ENCODE data around the gene C9orf43. TPM values are rescaled to one million over a fixed set of nuclear protein-coding genes. Genes with fewer than 3 reads are reported as not detected.
"Not testable (repeated sequence)": the region's sequence is repeated elsewhere in the genome, so short reads cannot be mapped to it uniquely, and the experiment has no call there.

Gene C9orf43
- total RNA-seq, 1 experiment from 2014 or later = 0.82 TPM

DNA sequence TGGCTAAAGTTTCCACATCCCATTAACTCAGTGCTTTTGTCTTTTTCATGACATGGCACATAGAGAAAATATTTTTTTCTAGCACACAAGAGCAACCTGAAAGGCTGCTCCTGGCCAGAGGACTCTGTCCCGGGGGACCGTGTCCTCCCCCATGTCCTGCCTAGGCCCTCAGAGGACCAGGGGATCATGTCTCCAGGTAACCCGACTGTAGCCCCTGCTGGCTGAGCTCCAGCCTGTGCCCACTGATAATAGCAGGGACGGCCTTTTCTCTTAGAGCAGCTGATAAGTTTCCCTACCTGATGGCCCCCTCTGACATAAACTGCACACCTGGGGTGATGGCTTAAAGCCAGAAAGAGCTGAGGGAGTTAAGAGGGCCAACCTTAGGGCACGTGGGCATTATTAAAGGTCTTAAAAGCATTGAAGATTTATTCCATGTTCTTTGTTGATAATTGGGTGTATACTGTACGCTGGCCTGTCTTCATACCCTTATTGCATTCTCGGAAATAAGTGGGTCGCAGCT, 39.7 kb upstream of the C9orf43 start:
- Histone ChIP-seq H3K4me2 (ENCODE audit: low read depth, low read length, poor library complexity, severe bottlenecking) (no peak overlapping the region), H3K27me3 (ENCODE audit: low read length) (no peaks in the 10 kb centered on the region), H3K4me1 (ENCODE audit: low read length) (peaks cover 4% of the 10 kb centered on the region), H3K36me3 (ENCODE audit: insufficient read depth, low read length) (no peaks in the 10 kb centered on the region), H3K9me3 (ENCODE audit: low read length) (no peaks in the 10 kb centered on the region), H3K79me2 (ENCODE audit: low read length) (0 out of 2 replicates have a peak, but pooled peaks cover 4% of the 10 kb centered on the region), H3K4me3 (ENCODE audit: low read length) (no peak overlapping the region), H3K27ac (ENCODE audit: low read length) (no peak overlapping the region), H3K9ac (ENCODE audit: low read length) (no peak overlapping the region), H3K9me2 (replicated peaks; ENCODE audit: insufficient read depth, low read length) (no peaks in the 10 kb centered on the region), H4K20me1 (ENCODE audit: insufficient read depth, low read depth, low read length) (no peaks in the 10 kb centered on the region), H2AFZ (ENCODE audit: low read length) (no peak overlapping the region)
- DNase-seq = no peak

DNA sequence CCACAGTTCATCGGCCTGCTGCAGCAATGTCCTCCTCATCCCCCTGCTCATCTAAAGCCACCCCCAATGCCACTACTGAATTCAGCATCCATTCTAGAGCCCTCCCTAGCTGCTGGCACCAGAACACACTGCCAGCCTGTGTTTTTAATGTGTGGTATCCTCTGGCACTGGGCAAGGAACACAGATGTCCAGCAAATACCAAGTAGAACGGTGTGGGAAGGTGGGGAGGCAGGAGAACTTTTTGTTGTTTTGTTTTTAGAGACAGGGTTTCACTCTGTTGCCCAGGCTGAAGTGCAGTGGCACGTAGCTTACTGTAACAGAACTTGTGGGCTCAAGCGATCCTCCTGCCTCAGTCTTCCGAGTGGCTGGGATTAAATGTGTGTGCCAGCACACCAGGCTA, 38.5 kb upstream of the C9orf43 start:
- no peak for DNase-seq
- Histone ChIP-seq H3K9ac (ENCODE audit: low read length) (no peak overlapping the region), H3K27me3 (ENCODE audit: low read length) (no peaks in the 10 kb centered on the region), H3K9me3 (ENCODE audit: low read length) (no peaks in the 10 kb centered on the region), H3K79me2 (ENCODE audit: low read length) (0 out of 2 replicates have a peak, but pooled peaks cover 4% of the 10 kb centered on the region), H2AFZ (ENCODE audit: low read length) (no peak overlapping the region), H3K4me2 (ENCODE audit: low read depth, low read length, poor library complexity, severe bottlenecking) (no peak overlapping the region), H3K4me3 (ENCODE audit: low read length) (no peak overlapping the region), H4K20me1 (ENCODE audit: insufficient read depth, low read depth, low read length) (no peaks in the 10 kb centered on the region), H3K36me3 (ENCODE audit: insufficient read depth, low read length) (no peaks in the 10 kb centered on the region), H3K27ac (ENCODE audit: low read length) (no peak overlapping the region), H3K4me1 (ENCODE audit: low read length) (peaks cover 8% of the 10 kb centered on the region), H3K9me2 (replicated peaks; ENCODE audit: insufficient read depth, low read length) (no peaks in the 10 kb centered on the region)

DNA sequence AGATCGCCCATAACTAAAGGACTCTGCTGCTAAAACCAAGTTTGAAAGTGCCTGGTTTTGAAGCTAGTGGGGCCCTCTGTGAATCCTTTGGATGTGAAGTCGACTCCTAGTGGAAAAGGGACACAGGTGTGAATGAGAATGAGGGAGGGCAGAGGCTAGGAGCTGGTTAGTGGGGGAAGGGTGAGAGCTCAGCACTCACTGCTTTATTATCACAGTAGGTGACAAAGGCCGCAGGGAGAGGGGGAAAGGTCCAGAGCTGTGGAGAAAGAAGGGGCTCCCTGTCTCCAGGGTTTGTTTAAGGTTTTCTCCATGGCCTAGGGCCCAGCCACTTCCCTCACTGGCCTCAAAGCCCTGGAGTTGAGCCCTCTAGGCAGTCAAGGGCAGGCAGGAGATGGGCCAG, 37.3 kb upstream of the C9orf43 start:
- Histone ChIP-seq H3K4me2 (ENCODE audit: low read depth, low read length, poor library complexity, severe bottlenecking) (no peak overlapping the region), H3K36me3 (ENCODE audit: insufficient read depth, low read length) (no peaks in the 10 kb centered on the region), H3K9ac (ENCODE audit: low read length) (no peak overlapping the region), H3K4me3 (ENCODE audit: low read length) (no peak overlapping the region), H3K9me3 (ENCODE audit: low read length) (no peaks in the 10 kb centered on the region), H3K27me3 (ENCODE audit: low read length) (no peaks in the 10 kb centered on the region), H4K20me1 (ENCODE audit: insufficient read depth, low read depth, low read length) (no peaks in the 10 kb centered on the region), H3K79me2 (ENCODE audit: low read length) (0 out of 2 replicates have a peak, but pooled peaks cover 4% of the 10 kb centered on the region), H3K9me2 (replicated peaks; ENCODE audit: insufficient read depth, low read length) (no peaks in the 10 kb centered on the region), H3K4me1 (ENCODE audit: low read length) (peaks cover 11% of the 10 kb centered on the region), H2AFZ (ENCODE audit: low read length) (no peak overlapping the region), H3K27ac (ENCODE audit: low read length) (no peak overlapping the region)
- DNase-seq = no peak

DNA sequence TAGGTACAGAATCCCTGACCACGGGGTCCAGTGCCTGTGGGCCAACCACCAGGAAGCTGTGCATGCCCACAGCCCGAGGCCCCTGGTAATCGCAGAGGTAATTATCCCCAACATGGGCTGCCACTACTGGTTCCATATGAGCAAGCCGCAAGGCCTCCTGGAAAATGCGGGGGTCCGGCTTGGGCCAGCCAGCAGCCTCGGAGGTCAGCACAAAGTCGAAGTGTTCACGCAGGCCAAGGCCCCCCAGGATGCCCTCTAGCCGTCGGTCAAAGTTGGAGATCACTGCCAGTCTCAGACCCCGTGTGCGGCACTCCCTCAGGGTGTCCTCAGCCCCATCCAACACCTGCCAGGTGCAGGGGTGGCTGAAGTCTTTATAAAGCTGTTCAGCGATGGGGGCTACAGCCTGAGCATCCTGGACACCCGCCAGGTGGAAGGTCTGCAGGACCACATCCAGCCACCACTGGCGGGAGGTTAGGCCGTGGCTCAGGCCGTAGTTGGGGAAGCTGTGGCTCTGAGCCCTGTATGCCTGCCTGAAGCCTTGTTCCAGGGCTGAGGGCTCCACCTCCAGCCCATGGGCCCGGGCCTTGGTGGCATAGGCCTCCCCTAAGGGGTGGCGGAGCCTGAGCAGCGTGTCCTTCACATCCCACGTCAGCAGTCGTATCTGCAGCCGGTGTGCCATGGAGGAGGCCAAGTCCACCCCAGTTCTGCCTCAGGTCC, 36.7 kb upstream of the C9orf43 start:
- no peak overlapping the region for H3K9ac ChIP-seq (ENCODE audit: low read length)
- H3K36me3 ChIP-seq (ENCODE audit: insufficient read depth, low read length) = no peaks in the 10 kb centered on the region
- H3K79me2 ChIP-seq (ENCODE audit: low read length) = 0 out of 2 replicates have a peak, but pooled peaks cover 4% of the 10 kb centered on the region
- no peak overlapping the region for H2AFZ ChIP-seq (ENCODE audit: low read length)
- H3K4me1 ChIP-seq (ENCODE audit: low read length) = peaks cover 11% of the 10 kb centered on the region
- no peaks in the 10 kb centered on the region for H3K9me2 ChIP-seq (replicated peaks; ENCODE audit: insufficient read depth, low read length)
- no peak for DNase-seq
- H3K27ac ChIP-seq (ENCODE audit: low read length) = no peak overlapping the region
- H3K27me3 ChIP-seq (ENCODE audit: low read length) = no peaks in the 10 kb centered on the region
- no peaks in the 10 kb centered on the region for H3K9me3 ChIP-seq (ENCODE audit: low read length)
- H3K4me2 ChIP-seq (ENCODE audit: low read depth, low read length, poor library complexity, severe bottlenecking) = no peak overlapping the region
- H3K4me3 ChIP-seq (ENCODE audit: low read length) = no peak overlapping the region
- H4K20me1 ChIP-seq (ENCODE audit: insufficient read depth, low read depth, low read length) = no peaks in the 10 kb centered on the region

DNA sequence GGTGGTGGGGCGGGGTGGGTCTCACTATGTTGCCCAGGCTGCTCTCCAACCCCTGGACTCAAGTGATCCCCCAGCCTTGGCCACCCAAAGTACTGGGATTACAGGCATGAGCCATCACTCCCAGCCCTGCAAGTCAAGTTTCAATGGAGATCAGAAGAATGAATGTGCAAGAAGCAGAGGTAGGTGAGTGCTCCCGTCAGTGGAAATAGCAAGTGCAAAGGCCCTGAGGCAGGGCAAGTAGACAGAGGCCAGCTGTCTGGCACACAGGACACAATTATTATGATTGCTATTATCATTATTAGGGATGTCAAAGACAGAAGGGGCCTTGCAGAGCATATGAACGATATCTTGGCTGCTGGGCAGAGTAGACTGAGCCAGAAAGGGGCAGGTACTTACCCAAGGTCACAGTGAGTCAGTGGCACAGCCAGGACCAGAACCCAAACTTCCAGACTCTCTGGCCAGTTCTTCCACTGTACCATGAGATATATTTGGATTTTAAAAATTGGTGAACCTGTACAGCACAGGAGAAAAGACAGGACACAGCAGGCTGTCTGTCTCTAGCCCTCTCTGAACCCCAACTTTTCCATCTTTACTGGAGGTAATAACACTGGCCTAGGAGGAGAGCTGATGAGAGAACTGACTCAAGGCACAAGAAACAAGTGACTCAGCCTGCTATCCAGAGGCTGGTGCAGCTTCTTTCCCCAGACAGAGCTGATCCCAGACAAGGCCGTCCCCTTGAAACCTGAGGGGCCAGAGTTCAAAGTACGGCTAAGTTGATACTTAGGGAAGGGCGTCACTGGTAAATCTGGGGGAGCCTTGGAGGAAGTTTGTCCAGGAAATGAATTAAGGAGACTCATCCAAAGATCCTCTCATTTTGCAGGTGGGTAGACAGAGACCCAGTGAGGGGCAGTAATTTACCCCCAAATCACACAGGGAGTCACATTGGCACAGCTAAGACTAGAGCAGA, 35.2 kb upstream of the C9orf43 start:
- no peaks in the 10 kb centered on the region for H3K36me3 ChIP-seq (ENCODE audit: insufficient read depth, low read length)
- peak overlapping the region; percentile 99 for H3K4me3 ChIP-seq (ENCODE audit: low read length)
- H3K79me2 ChIP-seq (ENCODE audit: low read length) = 0 out of 2 replicates have a peak, but pooled peaks cover 4% of the 10 kb centered on the region
- H3K4me2 ChIP-seq (ENCODE audit: low read depth, low read length, poor library complexity, severe bottlenecking) = peak overlapping the region; percentile 94
- H2AFZ ChIP-seq (ENCODE audit: low read length) = no peak overlapping the region
- DNase-seq = no peak
- H3K27me3 ChIP-seq (ENCODE audit: low read length) = no peaks in the 10 kb centered on the region
- peaks cover 11% of the 10 kb centered on the region for H3K4me1 ChIP-seq (ENCODE audit: low read length)
- no peaks in the 10 kb centered on the region for H3K9me2 ChIP-seq (replicated peaks; ENCODE audit: insufficient read depth, low read length)
- no peaks in the 10 kb centered on the region for H3K9me3 ChIP-seq (ENCODE audit: low read length)
- no peaks in the 10 kb centered on the region for H4K20me1 ChIP-seq (ENCODE audit: insufficient read depth, low read depth, low read length)
- H3K27ac ChIP-seq (ENCODE audit: low read length) = no peak overlapping the region
- H3K9ac ChIP-seq (ENCODE audit: low read length) = no peak overlapping the region

DNA sequence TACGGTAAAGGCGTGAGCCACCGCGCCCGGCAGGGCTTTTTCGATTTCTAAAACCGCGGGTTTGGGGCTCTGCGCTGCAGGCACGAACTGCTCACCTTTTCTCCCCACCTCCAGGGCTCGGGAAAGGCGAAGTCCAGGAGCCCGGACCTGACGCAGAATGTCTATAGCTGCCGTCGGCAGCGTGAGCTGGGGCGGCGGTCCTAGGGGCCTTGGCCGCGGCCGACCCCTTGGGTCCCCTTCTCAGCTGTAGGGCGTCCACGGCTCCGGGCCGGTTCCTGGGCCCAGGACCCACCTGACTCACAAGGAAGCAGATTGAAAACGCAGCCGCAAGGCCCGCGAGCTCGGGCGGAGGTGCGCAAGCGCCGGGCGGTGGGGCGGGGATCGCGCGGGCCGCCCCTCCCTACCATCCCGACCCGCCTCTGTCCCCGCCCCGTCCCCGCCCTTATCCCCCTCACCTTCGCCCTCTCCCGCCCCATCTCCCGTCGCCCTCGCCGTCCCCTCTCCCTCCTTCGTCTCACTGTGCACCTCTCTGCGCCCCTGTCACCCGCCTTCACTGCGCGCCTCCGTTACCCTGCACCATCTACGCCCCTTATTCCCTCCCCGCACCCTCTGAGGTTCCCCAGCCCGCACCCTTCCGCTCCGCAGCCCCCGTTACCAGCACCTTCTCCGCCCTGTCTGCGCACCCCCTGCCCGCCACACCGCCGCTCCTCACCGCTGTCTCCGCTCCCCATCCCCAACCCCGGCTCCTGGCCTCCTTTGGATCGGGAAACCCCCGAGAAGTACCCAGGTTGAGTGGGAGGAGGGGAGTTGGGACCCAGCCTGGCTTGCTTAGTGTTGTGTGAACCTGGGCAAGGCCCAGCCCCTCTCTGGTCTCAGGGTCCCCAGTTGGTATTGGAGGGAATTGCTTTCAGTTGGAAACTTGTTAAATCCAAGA, 33.6 kb upstream of the C9orf43 start, which contains the start of gene HDHD3:
Gene HDHD3 (minus strand): TSS at position 353 of the 934 bp plus-strand sequence. CDS start 2,632 bp downstream, outside the sequence.
- Histone ChIP-seq H2AFZ (ENCODE audit: low read length) (peak within 1 kb of the TSS; percentile 100), H3K79me2 (ENCODE audit: low read length) (0 out of 2 replicates have a peak, but pooled peaks cover 4% of the 10 kb centered on the region), H3K4me1 (ENCODE audit: low read length) (peaks cover 13% of the 10 kb centered on the region), H3K9me2 (replicated peaks; ENCODE audit: insufficient read depth, low read length) (no peaks in the 10 kb centered on the region), H3K4me2 (ENCODE audit: low read depth, low read length, poor library complexity, severe bottlenecking) (peak within 1 kb of the TSS; percentile 94), H3K27me3 (ENCODE audit: low read length) (no peaks in the 10 kb centered on the region), H3K36me3 (ENCODE audit: insufficient read depth, low read length) (no peaks in the 10 kb centered on the region), H3K4me3 (ENCODE audit: low read length) (peak within 1 kb of the TSS; percentile 99), H4K20me1 (ENCODE audit: insufficient read depth, low read depth, low read length) (no peaks in the 10 kb centered on the region), H3K27ac (ENCODE audit: low read length) (no peak within 1 kb of the TSS), H3K9ac (ENCODE audit: low read length) (peak within 1 kb of the TSS; percentile 94), H3K9me3 (ENCODE audit: low read length) (no peaks in the 10 kb centered on the region)
- DNase-seq = peak; percentile 93

DNA sequence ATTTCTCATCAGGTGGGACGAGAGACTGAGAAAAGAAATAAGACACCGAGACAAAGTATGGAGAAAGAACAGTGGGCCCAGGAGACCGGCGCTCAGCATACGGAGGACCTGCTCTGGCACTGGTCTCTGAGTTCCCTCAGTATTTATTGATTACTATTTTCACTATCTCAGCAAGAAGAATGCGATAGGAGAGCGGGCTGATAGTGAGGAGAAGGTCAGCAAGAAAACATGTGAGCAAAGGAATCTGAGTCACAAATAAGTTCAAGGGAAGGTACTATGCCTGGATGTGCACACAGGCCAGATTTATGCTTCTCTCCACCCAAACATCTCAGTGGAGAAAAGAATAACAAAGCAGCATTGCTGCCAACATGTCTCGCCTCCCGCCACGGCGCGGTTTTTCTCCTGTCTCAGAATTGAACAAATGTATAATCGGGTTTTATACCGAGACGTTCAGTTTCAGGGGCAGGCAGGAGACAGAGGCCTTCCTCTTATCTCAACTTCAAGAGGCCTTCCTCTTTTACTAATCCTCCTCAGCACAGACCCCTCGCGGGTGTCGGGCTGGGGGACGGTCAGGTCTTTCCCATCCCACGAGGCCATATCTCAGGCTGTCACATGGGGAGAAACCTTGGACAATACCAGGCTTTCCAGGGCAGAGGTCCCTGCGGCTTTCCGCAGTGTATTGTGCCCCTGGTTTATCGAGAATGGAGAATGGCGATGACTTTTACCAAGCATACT, 31.3 kb upstream of the C9orf43 start:
- not testable (repeated sequence) for H4K20me1 ChIP-seq (ENCODE audit: insufficient read depth, low read depth, low read length); H3K27ac ChIP-seq (ENCODE audit: low read length); H3K27me3 ChIP-seq (ENCODE audit: low read length); H3K9ac ChIP-seq (ENCODE audit: low read length); DNase-seq; H3K9me2 ChIP-seq (replicated peaks; ENCODE audit: insufficient read depth, low read length); H3K79me2 ChIP-seq (ENCODE audit: low read length); H3K36me3 ChIP-seq (ENCODE audit: insufficient read depth, low read length); H2AFZ ChIP-seq (ENCODE audit: low read length); H3K4me2 ChIP-seq (ENCODE audit: low read depth, low read length, poor library complexity, severe bottlenecking); H3K4me3 ChIP-seq (ENCODE audit: low read length); H3K9me3 ChIP-seq (ENCODE audit: low read length)
- peaks cover 13% of the 10 kb centered on the region for H3K4me1 ChIP-seq (ENCODE audit: low read length)
